ENCODE data around the gene USP37.

DNA sequence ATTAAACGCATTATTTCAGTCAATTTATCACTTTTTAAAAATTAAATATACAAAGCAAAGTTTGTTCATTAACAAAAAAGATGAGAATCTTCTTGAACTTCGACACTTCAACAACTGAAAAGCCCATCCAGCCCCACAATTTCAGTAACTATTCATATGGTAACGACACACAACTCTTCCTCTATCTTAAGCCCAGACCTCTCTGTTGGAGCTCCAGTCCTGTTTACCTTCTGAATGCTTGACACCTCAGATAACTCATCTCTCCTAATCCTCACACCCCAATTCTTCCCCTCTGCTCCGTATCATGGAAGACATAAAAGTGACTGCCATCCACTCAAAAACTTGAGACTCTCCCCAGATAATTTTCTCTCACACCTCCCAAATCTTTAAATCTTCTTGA is 12.6 kb downstream of the USP37 start:
- TF ChIP-seq CTCF (IDR thresholded peaks at IDR 0.05): no peak
- TF ChIP-seq POLR2A (IDR thresholded peaks at IDR 0.05): no peak

Measured in vagina (tissue), 2 donors.